ENCODE data around the gene THOC5.

DNA sequence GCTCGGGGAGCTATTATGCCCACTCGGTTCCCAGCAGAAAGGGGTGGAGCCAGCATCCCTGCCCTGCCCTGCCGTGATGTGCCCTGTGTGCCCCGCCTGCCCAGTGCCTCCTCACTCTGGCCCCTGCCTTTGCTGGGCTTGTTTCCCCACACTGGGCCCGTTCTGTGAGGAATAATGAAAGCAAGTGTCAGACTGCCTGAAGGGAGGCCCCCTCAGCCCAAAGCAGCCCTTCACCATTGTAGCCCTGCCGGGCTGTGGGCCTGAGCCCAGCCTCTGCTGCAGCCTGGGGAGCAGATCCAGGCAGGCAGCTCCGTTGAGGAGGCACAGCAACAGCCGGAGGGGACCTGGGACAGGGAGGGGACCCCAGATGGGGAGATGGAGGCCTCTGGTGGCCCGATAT is 93.8 kb downstream of the THOC5 start:
- TF ChIP-seq CTCF (conservative IDR thresholded peaks at IDR 0.05; ENCODE audit: low read length), result no peak
- no peak for TF ChIP-seq EZH2phosphoT487 (IDR thresholded peaks at IDR 0.05; ENCODE audit: borderline replicate concordance)
